DOHH2 (cell line): ENCODE data around the gene MUC2.

Source experiments
- H3F3A ChIP-seq: fragments of 200-600 bp; sonication (generic), shearing (Covaris generic); 2 replicates; pipeline ENCODE4 v1.6.0; 2016; ENCODE audit warnings: antibody characterized with exemption, mild to moderate bottlenecking; ENCODE audit not compliant: control insufficient read depth, insufficient read depth
- H3K27ac ChIP-seq: fragments of 200-600 bp; sonication (generic); 2 replicates; pipeline ENCODE4 v1.5.1; 2014; ENCODE audit warnings: low read depth, mild to moderate bottlenecking, low read length, moderate library complexity
- H3K27me3 ChIP-seq: fragments of 200-600 bp; sonication (generic); 2 replicates; pipeline ENCODE4 v1.6.1; 2014; ENCODE audit warnings: mild to moderate bottlenecking, low read length, mixed read lengths; ENCODE audit not compliant: control insufficient read depth
- H3K36me3 ChIP-seq: fragments of 200-600 bp; sonication (generic); 2 replicates; pipeline ENCODE4 v1.6.1; 2014; ENCODE audit warnings: mild to moderate bottlenecking, low read length, moderate library complexity, mixed read lengths; ENCODE audit not compliant: control insufficient read depth
- H3K4me1 ChIP-seq: fragments of 200-600 bp; sonication (generic); 2 replicates; pipeline ENCODE4 v1.6.1; 2014; ENCODE audit warnings: mild to moderate bottlenecking, low read length, mixed read lengths; ENCODE audit not compliant: control insufficient read depth
- H3K4me2 ChIP-seq: fragments of 200-600 bp; sonication (generic); 2 replicates; pipeline ENCODE4 v1.6.0; 2014; ENCODE audit warnings: mild to moderate bottlenecking, low read length, moderate library complexity
- H3K4me3 ChIP-seq: fragments of 200-600 bp; sonication (generic); 2 replicates; pipeline ENCODE4 v1.5.1; 2014; ENCODE audit warnings: mild to moderate bottlenecking, low read length, mixed read lengths
- H3K79me2 ChIP-seq: fragments of 200-600 bp; sonication (generic); 2 replicates; pipeline ENCODE4 v1.6.1; 2014; ENCODE audit warnings: mild to moderate bottlenecking, low read length, mixed read lengths; ENCODE audit not compliant: control insufficient read depth
- H3K9me2 ChIP-seq: fragments of 200-600 bp; sonication (generic); replicated peaks from 2 replicates; pipeline ENCODE4 v1.6.1; 2014; ENCODE audit warnings: mild to moderate bottlenecking, low read length, mixed read lengths; ENCODE audit not compliant: control insufficient read depth
- H3K9me3 ChIP-seq: fragments of 200-600 bp; sonication (generic); 2 replicates; pipeline ENCODE4 v1.6.1; 2014; ENCODE audit warnings: antibody characterized with exemption, low read length, mixed read lengths; ENCODE audit not compliant: control insufficient read depth, insufficient read depth
- H4K20me1 ChIP-seq: fragments of 200-600 bp; sonication (generic); 2 replicates; pipeline ENCODE4 v1.6.0; 2014; ENCODE audit warnings: low read depth, mild to moderate bottlenecking, antibody characterized with exemption, low read length, moderate library complexity; ENCODE audit not compliant: control insufficient read depth, insufficient read depth
- EZH2phosphoT487 ChIP-seq: fragments of 200-600 bp; sonication (generic); IDR thresholded peaks from 2 replicates; pipeline ENCODE4 v1.6.1; 2017; ENCODE audit warnings: borderline replicate concordance, mild to moderate bottlenecking, antibody characterized with exemption, low read length, moderate library complexity, mixed read lengths
- TF ChIP-seq, protein P1 (sequence below): fragments of 200-600 bp; sonication (generic); IDR thresholded peaks from one replicate; pipeline ENCODE4 v1.5.1; 2014; ENCODE audit warnings: antibody characterized with exemption, mild to moderate bottlenecking, low read depth, low read length; ENCODE audit not compliant: poor library complexity, severe bottlenecking

The MUC2 gene

DNA sequence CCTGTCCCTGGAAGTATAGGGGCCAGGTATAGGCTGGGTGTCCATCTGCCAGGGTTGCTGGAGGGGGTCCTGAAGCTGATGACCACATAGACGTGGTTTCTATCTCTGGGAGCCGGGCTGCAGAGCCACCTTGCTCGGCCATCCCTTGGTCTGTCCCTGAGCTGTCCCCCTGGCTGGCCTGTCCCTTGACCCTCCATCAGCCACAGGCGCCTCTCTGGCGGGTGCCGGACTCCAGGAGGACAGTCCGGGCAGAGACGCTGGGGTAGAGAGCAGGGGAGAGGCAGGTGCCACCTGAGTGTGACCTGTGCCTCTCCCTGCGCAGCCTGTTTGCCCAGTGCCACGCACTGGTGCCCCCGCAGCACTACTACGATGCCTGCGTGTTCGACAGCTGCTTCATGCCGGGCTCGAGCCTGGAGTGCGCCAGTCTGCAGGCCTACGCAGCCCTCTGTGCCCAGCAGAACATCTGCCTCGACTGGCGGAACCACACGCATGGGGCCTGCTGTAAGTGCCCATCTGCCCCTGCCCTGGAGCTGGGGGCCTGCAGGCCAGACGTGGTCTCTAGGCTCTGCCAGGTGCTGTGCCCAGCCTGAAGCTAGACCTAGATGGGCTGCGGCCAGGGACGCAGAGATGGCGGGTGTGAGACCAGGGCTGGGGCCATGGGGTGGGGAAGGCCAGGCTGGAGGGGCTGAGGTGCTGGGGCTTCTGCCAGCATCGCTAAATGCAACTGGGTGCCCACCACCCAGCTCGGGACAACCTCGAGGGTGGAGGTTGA lies 29.9 kb downstream of the MUC2 start:
- no peak for TF ChIP-seq EZH2phosphoT487
- TF ChIP-seq, protein P1, sequence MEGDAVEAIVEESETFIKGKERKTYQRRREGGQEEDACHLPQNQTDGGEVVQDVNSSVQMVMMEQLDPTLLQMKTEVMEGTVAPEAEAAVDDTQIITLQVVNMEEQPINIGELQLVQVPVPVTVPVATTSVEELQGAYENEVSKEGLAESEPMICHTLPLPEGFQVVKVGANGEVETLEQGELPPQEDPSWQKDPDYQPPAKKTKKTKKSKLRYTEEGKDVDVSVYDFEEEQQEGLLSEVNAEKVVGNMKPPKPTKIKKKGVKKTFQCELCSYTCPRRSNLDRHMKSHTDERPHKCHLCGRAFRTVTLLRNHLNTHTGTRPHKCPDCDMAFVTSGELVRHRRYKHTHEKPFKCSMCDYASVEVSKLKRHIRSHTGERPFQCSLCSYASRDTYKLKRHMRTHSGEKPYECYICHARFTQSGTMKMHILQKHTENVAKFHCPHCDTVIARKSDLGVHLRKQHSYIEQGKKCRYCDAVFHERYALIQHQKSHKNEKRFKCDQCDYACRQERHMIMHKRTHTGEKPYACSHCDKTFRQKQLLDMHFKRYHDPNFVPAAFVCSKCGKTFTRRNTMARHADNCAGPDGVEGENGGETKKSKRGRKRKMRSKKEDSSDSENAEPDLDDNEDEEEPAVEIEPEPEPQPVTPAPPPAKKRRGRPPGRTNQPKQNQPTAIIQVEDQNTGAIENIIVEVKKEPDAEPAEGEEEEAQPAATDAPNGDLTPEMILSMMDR = no peak
- Histone ChIP-seq H3K4me3 (no peak overlapping the region), H3K9me2 (no peaks in the 10 kb centered on the region), H3K4me1 (no peaks in the 10 kb centered on the region), H3K79me2 (no peaks in the 10 kb centered on the region), H3K36me3 (no peaks in the 10 kb centered on the region), H3K27ac (no peak overlapping the region), H3K27me3 (no peaks in the 10 kb centered on the region), H4K20me1 (no peaks in the 10 kb centered on the region), H3F3A (no peaks in the 10 kb centered on the region), H3K9me3 (peaks cover 46% of the 10 kb centered on the region), H3K4me2 (no peak overlapping the region)

DNA sequence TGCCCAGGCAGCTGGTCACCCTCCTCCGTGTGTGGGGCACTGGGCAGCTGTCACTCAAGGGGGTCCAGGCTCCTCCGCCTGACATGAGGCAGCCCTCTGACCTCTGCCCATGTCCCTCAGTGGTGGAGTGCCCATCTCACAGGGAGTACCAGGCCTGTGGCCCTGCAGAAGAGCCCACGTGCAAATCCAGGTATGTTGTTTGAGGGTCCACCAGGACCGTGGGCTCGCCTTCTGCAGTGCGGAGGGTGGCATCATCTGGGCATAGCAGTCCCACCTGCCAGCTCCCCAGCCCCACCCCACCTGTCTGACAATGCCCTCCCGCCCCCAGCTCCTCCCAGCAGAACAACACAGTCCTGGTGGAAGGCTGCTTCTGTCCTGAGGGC lies 30.5 kb downstream of the MUC2 start:
- TF ChIP-seq, protein P1 = no peak
- no peak for TF ChIP-seq EZH2phosphoT487
- Histone ChIP-seq H3K9me3 (peaks cover 40% of the 10 kb centered on the region; the same call in 1 of the 2 replicates), H3K27ac (no peak overlapping the region), H3K36me3 (no peaks in the 10 kb centered on the region), H3K4me1 (no peaks in the 10 kb centered on the region), H3K4me2 (no peak overlapping the region), H3F3A (no peaks in the 10 kb centered on the region), H3K9me2 (no peaks in the 10 kb centered on the region), H4K20me1 (no peaks in the 10 kb centered on the region), H3K4me3 (no peak overlapping the region), H3K79me2 (no peaks in the 10 kb centered on the region), H3K27me3 (no peaks in the 10 kb centered on the region)

DNA sequence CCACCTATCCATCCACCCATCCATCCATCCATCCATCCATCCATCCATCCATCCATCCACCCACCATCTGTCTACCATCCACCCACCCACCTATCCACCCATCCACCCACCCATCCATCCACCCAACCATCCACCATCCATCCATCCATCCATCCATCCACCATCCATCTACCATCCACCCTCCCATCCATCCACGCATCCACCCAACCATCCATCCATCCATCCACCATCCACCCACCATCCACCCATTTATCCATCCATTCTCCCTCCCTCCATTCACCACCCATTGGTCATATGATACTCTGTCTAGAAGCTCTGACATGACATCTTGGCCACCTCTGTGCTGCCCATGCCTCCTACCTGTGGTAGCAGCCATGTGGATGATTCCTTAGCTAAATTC lies 31.7 kb downstream of the MUC2 start:
- H3K27ac ChIP-seq = no peak overlapping the region
- H3K4me3 ChIP-seq = no peak overlapping the region
- no peaks in the 10 kb centered on the region for H3K27me3 ChIP-seq
- peaks cover 39% of the 10 kb centered on the region; the same call in 1 of the 2 replicates for H3K9me3 ChIP-seq
- H4K20me1 ChIP-seq = no peaks in the 10 kb centered on the region
- H3K36me3 ChIP-seq = no peaks in the 10 kb centered on the region
- no peak for TF ChIP-seq EZH2phosphoT487
- TF ChIP-seq, protein P1 = no peak
- no peaks in the 10 kb centered on the region for H3K4me1 ChIP-seq
- no peaks in the 10 kb centered on the region for H3K79me2 ChIP-seq
- no peaks in the 10 kb centered on the region for H3F3A ChIP-seq
- no peak overlapping the region for H3K4me2 ChIP-seq
- no peaks in the 10 kb centered on the region for H3K9me2 ChIP-seq
